Endothelial cell of umbilical vein (primary cell): ENCODE results near the gene TNFRSF1B. TPM values are rescaled to one million over a fixed set of nuclear protein-coding genes. Genes with fewer than 3 reads are reported as not detected.

ENCODE experiments used
- BruUV-seq: library from RNA; stranded (reverse); fragments of 400-500 nt; replicated peaks from 2 replicates; lab custom pipeline; 2021; lab: Mats Ljungman, UMichigan
- CTCF ChIA-PET: fragments of 300-600, 350-600 bp; sonication (Branson Sonifier 250); formaldehyde crosslinking; loops from one replicate; lab custom pipeline; 2021; ENCODE audit warnings: antibody characterized with exemption, inconsistent platforms; lab: Charles Lee
- POLR2A ChIA-PET: fragments of 300-600, 350-600 bp; sonication (Branson Sonifier 250); formaldehyde crosslinking; loops from one replicate; lab custom pipeline; 2021; ENCODE audit warnings: antibody characterized with exemption, inconsistent platforms; lab: Charles Lee
- DNase-seq: peaks from one replicate; pipeline ENCODE4 v3.0.0-alpha.2; 2011; ENCODE audit warnings: low read depth, low spot score
- FAIRE-seq: peaks from 2 replicates; lab custom pipeline; 2011; peaks lifted over from hg19 to GRCh38; lab: Jason Lieb, UNC
- H2AFZ ChIP-seq: 2 replicates; pipeline ENCODE4 v1.6.0; 2012; ENCODE audit warnings: low read depth, low read length, control low read depth, inconsistent platforms
- H3K27ac ChIP-seq: 2 replicates; pipeline ENCODE4 v1.5.1; 2011; ENCODE audit warnings: low read depth, mild to moderate bottlenecking, control low read depth, low read length, moderate library complexity; ENCODE audit not compliant: insufficient read depth
- H3K27me3 ChIP-seq, 2 experiments: 2 replicates each; pipeline versions ENCODE4 v1.6.0 to v1.6.1; 2011; ENCODE audit warnings: low read length in 2 of 2, mixed read lengths in 1 of 2; ENCODE audit not compliant: control insufficient read depth in 2 of 2, insufficient read depth in 2 of 2
- H3K36me3 ChIP-seq, 2 experiments: 2 replicates in 1 of 2; 3 replicates in 1 of 2; pipeline ENCODE4 v1.5.1; 2011; ENCODE audit warnings: low read length in 2 of 2, mild to moderate bottlenecking in 1 of 2, moderate library complexity in 1 of 2; ENCODE audit not compliant: control insufficient read depth in 2 of 2, insufficient read depth in 2 of 2; ENCODE audit errors: extremely low read depth in 1 of 2
- H3K4me1 ChIP-seq: 3 replicates; pipeline ENCODE4 v1.5.1; 2011; ENCODE audit warnings: mild to moderate bottlenecking, low read length; ENCODE audit not compliant: control insufficient read depth, insufficient read depth; ENCODE audit errors: extremely low read depth
- H3K4me2 ChIP-seq: 2 replicates; pipeline ENCODE4 v1.6.1; 2011; ENCODE audit warnings: low read length, control low read depth, mixed read lengths; ENCODE audit not compliant: insufficient read depth
- H3K4me3 ChIP-seq, 3 experiments: fragments of 200-600 bp in 1 of 3; sonication (generic), shearing (Covaris generic) in 1 of 3; replicated peaks in 1 of 3; 2 replicates each; pipeline ENCODE4 v1.5.1; 2011 to 2016; ENCODE audit warnings: control low read depth in 3 of 3, low read length in 3 of 3, mild to moderate bottlenecking in 2 of 3, inconsistent platforms in 1 of 3, low read depth in 1 of 3, moderate library complexity in 1 of 3; ENCODE audit not compliant: insufficient read depth in 1 of 3
- H3K79me2 ChIP-seq: 2 replicates; pipeline ENCODE4 v1.6.0; 2012; ENCODE audit warnings: low read length, inconsistent platforms; ENCODE audit not compliant: control insufficient read depth, insufficient read depth
- H3K9ac ChIP-seq: replicated peaks from 2 replicates; pipeline ENCODE3; 2011; ENCODE audit warnings: low read length, control low read depth; ENCODE audit not compliant: insufficient read depth; ENCODE audit errors: extremely low read depth
- H3K9me1 ChIP-seq: replicated peaks from 3 replicates; pipeline ENCODE4 v1.6.0; 2011; ENCODE audit warnings: mild to moderate bottlenecking, low read length; ENCODE audit not compliant: control insufficient read depth, insufficient read depth; ENCODE audit errors: extremely low read depth
- H3K9me3 ChIP-seq: replicated peaks from 2 replicates; pipeline ENCODE4 v1.5.1; 2012; ENCODE audit warnings: low read length, inconsistent platforms; ENCODE audit not compliant: control insufficient read depth, insufficient read depth
- H4K20me1 ChIP-seq: replicated peaks from 2 replicates; pipeline ENCODE3; 2011; ENCODE audit warnings: mild to moderate bottlenecking, low read length; ENCODE audit not compliant: control insufficient read depth, insufficient read depth; ENCODE audit errors: extremely low read depth
- EZH2 ChIP-seq: IDR thresholded peaks from 2 replicates; pipeline ENCODE4 v1.6.1; 2012; ENCODE audit warnings: borderline replicate concordance, low read depth, mild to moderate bottlenecking, moderate library complexity, low read length, inconsistent platforms; ENCODE audit not compliant: severe bottlenecking
- FOS ChIP-seq: IDR thresholded peaks from 2 replicates; pipeline ENCODE4 v1.6.1; 2011; ENCODE audit warnings: mild to moderate bottlenecking, low read length, moderate library complexity, borderline replicate concordance; ENCODE audit not compliant: insufficient read depth
- GATA2 ChIP-seq: IDR thresholded peaks from 2 replicates; pipeline ENCODE4 v1.7.0; 2011; ENCODE audit warnings: low read depth, mild to moderate bottlenecking, moderate library complexity, mixed read lengths, low read length; ENCODE audit not compliant: insufficient read length, insufficient read depth
- JUN ChIP-seq: IDR thresholded peaks from 2 replicates; pipeline ENCODE4 v1.6.1; 2011; ENCODE audit warnings: borderline replicate concordance, low read depth; ENCODE audit not compliant: insufficient read length, insufficient read depth
- MYC ChIP-seq: IDR thresholded peaks from one replicate; pipeline ENCODE4 v1.6.1; 2011; ENCODE audit warnings: mild to moderate bottlenecking, low read depth, low read length
- POLR2A ChIP-seq: IDR thresholded peaks from 2 replicates; pipeline ENCODE4 v1.6.1; 2012; ENCODE audit warnings: low read depth, mild to moderate bottlenecking, control low read depth, low read length
- POLR2AphosphoS5 ChIP-seq: IDR thresholded peaks from 2 replicates; pipeline ENCODE4 v1.6.1; 2012; ENCODE audit warnings: low read depth, mild to moderate bottlenecking, control low read depth, low read length, moderate library complexity; ENCODE audit not compliant: insufficient read depth
- dilution Hi-C: fragments of 300-500 bp; cut with MboI; formaldehyde crosslinking; loops from one replicate; pipeline ENCODE4 v1.15.0; 2019; ENCODE audit warnings: low sequenced_read_pairs; ENCODE audit not compliant: extremely low pct_ligation_motif_present
- intact Hi-C: fragments of 100-400 bp; cut with micrococcal nuclease; formaldehyde crosslinking; loops from one replicate; pipeline ENCODE4 v1.10.0; 2022
- polyA plus RNA-seq, 4 experiments: library from polyadenylated mRNA; depleted of rRNA in 3 of 4; stranded (reverse) in 3 of 4; unstranded in 1 of 4; fragments of >200 nt; gene quantifications; 2 replicates each; pipeline versions ENCODE4 v1.2.1 to v1.2.3, GENCODE V29; 2011 to 2012; ENCODE audit warnings: missing spikeins in 1 of 4
- total RNA-seq: library from RNA; stranded (reverse); gene quantifications from 2 replicates; pipeline ENCODE4 v1.2.3, GENCODE V29; 2021
- TF ChIP-seq, protein P1 (sequence below): IDR thresholded peaks from 2 replicates; pipeline ENCODE4 v1.6.1; 2011; ENCODE audit not compliant: insufficient read depth, insufficient read length
- TF ChIP-seq, protein P2 (sequence below), 2 donors: IDR thresholded peaks; 1 replicate in 1 of 2; 2 replicates in 1 of 2; pipeline ENCODE4 v1.5.1; 2011; ENCODE audit warnings: low read length in 2 of 2, mild to moderate bottlenecking in 2 of 2, moderate library complexity in 2 of 2, control low read depth in 1 of 2, inconsistent platforms in 1 of 2, low read depth in 1 of 2; ENCODE audit not compliant: insufficient read depth in 1 of 2; ENCODE audit errors: extremely low read depth in 1 of 2

The TNFRSF1B gene
- total and polyA plus RNA-seq, 2 donors (not counting 3 experiments of a cell fraction or from before 2014, with no cell fraction given): 53.6 to 65.9 TPM

DNA sequence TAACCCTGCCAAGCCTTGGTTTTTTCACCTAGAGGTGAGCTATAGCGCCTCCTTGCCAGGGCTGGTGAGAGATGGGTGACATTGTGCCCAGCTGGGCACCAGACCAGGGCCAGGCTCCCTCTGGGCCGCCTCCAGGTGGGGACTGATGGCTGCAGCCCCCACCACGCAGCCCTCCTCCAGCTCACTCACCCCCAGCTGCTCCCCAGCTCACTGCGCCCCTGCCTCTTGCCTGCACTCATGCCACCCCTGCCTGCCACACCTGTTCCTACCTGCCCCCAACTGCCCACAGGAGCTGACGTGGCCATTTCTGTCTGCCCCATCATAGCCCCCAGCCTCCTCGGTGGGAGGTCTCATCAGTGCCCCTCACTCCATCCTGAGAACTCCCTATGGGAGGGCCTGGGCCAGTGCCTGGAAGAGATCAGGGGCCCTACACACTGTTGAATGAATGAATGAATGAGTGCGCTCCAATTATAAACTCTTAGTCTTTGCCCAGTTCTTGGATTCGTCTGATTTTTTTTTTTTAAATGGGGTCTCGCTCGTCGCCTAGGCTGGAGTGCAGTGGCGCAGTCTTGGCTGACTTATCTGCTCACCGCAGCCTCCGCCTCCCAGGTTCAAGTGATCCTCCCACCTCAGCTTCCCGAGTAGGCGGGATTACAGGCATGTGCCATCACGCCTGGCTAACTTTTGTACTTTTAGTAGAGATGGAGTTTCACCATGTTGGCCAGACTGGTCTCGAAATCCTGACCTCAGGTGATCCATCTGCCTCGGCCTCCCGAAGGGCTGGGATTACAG, 36.6 kb downstream of the TNFRSF1B start:
- Histone ChIP-seq H3K4me1 (no peaks in the 10 kb centered on the region), H2AFZ (no peak overlapping the region), H3K27me3 (no peaks in the 10 kb centered on the region), H3K36me3 (peaks cover 0 to 38% of the 10 kb centered on the region in 2 experiments), H3K4me2 (no peak overlapping the region), H3K79me2 (no peaks in the 10 kb centered on the region), H3K9me1 (no peaks in the 10 kb centered on the region), H3K9ac (no peak overlapping the region), H3K27ac (no peak overlapping the region), H4K20me1 (no peaks in the 10 kb centered on the region), H3K4me3 (no peak overlapping the region), H3K9me3 (no peaks in the 10 kb centered on the region)
- no TSS peak for BruUV-seq
- no peak for DNase-seq
- TF ChIP-seq GATA2 (no peak), MYC (no peak), FOS (no peak), JUN (no peak), POLR2A (no peak), POLR2AphosphoS5 (no peak), EZH2 (no peak)
- TF ChIP-seq, protein P1, sequence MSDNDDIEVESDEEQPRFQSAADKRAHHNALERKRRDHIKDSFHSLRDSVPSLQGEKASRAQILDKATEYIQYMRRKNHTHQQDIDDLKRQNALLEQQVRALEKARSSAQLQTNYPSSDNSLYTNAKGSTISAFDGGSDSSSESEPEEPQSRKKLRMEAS: no peak
- TF ChIP-seq, protein P2, sequence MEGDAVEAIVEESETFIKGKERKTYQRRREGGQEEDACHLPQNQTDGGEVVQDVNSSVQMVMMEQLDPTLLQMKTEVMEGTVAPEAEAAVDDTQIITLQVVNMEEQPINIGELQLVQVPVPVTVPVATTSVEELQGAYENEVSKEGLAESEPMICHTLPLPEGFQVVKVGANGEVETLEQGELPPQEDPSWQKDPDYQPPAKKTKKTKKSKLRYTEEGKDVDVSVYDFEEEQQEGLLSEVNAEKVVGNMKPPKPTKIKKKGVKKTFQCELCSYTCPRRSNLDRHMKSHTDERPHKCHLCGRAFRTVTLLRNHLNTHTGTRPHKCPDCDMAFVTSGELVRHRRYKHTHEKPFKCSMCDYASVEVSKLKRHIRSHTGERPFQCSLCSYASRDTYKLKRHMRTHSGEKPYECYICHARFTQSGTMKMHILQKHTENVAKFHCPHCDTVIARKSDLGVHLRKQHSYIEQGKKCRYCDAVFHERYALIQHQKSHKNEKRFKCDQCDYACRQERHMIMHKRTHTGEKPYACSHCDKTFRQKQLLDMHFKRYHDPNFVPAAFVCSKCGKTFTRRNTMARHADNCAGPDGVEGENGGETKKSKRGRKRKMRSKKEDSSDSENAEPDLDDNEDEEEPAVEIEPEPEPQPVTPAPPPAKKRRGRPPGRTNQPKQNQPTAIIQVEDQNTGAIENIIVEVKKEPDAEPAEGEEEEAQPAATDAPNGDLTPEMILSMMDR (IDR thresholded peaks at IDR 0.05; ENCODE audit: extremely low read depth in 1 of 2, insufficient read depth in 1 of 2, low read depth in 1 of 2, low read length in 2 of 2): no peak
- POLR2A ChIA-PET: no interaction called here
- dilution Hi-C loops: no loop called here
- intact Hi-C loops: no loop called here
- CTCF ChIA-PET: interaction anchor here (1.3 to 17.5 kb wide), 2 partner anchors 15 to 81 kb away, joined by 3 to 537 read pairs; no protein-coding TSS in a partner anchor
- no peak for FAIRE-seq
